ENCODE measurements around the gene TAAR2. TPM values are rescaled to one million over a fixed set of nuclear protein-coding genes. Genes with fewer than 3 reads are reported as not detected.

Gene TAAR2
- total and polyA plus RNA-seq, 2 of the 8 experiments (the other 6 are each of a cell fraction or from before 2014, with no cell fraction given) = not detected

GRCh38 chr6:132669690-132670291, 45.7 kb upstream of the TAAR2 start:
- Histone ChIP-seq H3K9ac (replicated peaks in 1 of 4; ENCODE audit: extremely low read depth in 1 of 4, low read depth in 3 of 4, low read length in 3 of 4) (no peak overlapping the region), H3K79me2 (ENCODE audit: control insufficient read depth in 1 of 2, insufficient read depth in 2 of 2, low read length in 2 of 2) (no peaks in the 10 kb centered on the region), H2BK120ac (replicated peaks; ENCODE audit: low read depth, low read length) (no peak overlapping the region), H4K5ac (ENCODE audit: insufficient read length, low read depth, low read length) (no peak overlapping the region), H2BK15ac (ENCODE audit: low read length) (0 out of 2 replicates have a peak overlapping the region, but pooled peaks have one; percentile 84), H3K27me3 (replicated peaks in 1 of 4; ENCODE audit: control insufficient read depth in 3 of 4, extremely low read depth in 1 of 4, insufficient read depth in 3 of 4, low read length in 3 of 4) (no peaks in the 10 kb centered on the region), H3K23me2 (ENCODE audit: low read depth, low read length) (no peaks in the 10 kb centered on the region), H3K18ac (ENCODE audit: extremely low read depth, low read length) (no peak overlapping the region), H4K8ac (ENCODE audit: extremely low read depth, insufficient read depth, low read length) (no peak overlapping the region), H3K9me3 (ENCODE audit: insufficient read depth in 2 of 2, low read depth in 1 of 2, low read length in 1 of 2) (peaks cover 0 to 5% of the 10 kb centered on the region in 2 experiments; a peak in 1 of 4 replicates), H2BK20ac (ENCODE audit: low read length) (no peak overlapping the region), H3K79me1 (ENCODE audit: low read depth, low read length) (no peaks in the 10 kb centered on the region), H2BK12ac (ENCODE audit: low read depth, low read length) (peak overlapping the region; percentile 69; the same call in 1 of the 2 replicates), H3K27ac (ENCODE audit: low read depth, low read length) (no peak overlapping the region), H3K4me1 (replicated peaks in 1 of 4; ENCODE audit: control insufficient read depth in 3 of 4, insufficient read depth in 4 of 4, low read length in 3 of 4) (peaks cover 0 to 6% (median 0%) of the 10 kb centered on the region in 4 experiments; a peak in 2 of 7 replicates), H2AFZ (ENCODE audit: low read length) (no peak overlapping the region), H3K36me3 (ENCODE audit: control insufficient read depth in 2 of 4, insufficient read depth in 4 of 4, low read length in 3 of 4) (peaks cover 0 to 3% (median 0%) of the 10 kb centered on the region in 4 experiments; a peak in 1 of 8 replicates), H4K20me1 (replicated peaks in 1 of 2; ENCODE audit: control insufficient read depth in 1 of 2, insufficient read depth in 2 of 2, low read length in 2 of 2) (no peaks in the 10 kb centered on the region), H3K4me2 (ENCODE audit: insufficient read depth in 1 of 2, low read depth in 2 of 2, low read length in 2 of 2) (no peak overlapping the region), H3K4me3 (ENCODE audit: extremely low read depth in 1 of 4, insufficient read depth in 2 of 4, low read depth in 3 of 4, low read length in 4 of 4) (no peak overlapping the region), H2AK5ac (ENCODE audit: low read depth, low read length) (no peak overlapping the region), H2BK5ac (ENCODE audit: low read depth, low read length) (no peak overlapping the region), H4K91ac (replicated peaks; ENCODE audit: insufficient read length, low read length) (no peak overlapping the region), H3K14ac (ENCODE audit: insufficient read length) (no peak overlapping the region), H3K23ac (ENCODE audit: insufficient read length) (no peak overlapping the region), H3K4ac (replicated peaks; ENCODE audit: insufficient read length, low read depth, low read length) (no peak overlapping the region), H3K56ac (replicated peaks; ENCODE audit: insufficient read length, low read depth, low read length) (no peak overlapping the region)
- FAIRE-seq = no peak
- TF ChIP-seq RNF2 (IDR thresholded peaks at IDR 0.05; ENCODE audit: borderline replicate concordance, low read depth, low read length, missing control alignments, poor library complexity, severe bottlenecking) = no peak
- TF ChIP-seq RAD21 (IDR thresholded peaks at IDR 0.05 in 1 of 2, conservative IDR thresholded peaks at IDR 0.05 in 1 of 2; ENCODE audit: low read depth in 2 of 2, low read length in 2 of 2) = peak; percentile 40 to 49
- peak in 2 of 3 experiments; percentile 8 to 25; a peak in 2 of 4 replicates for TF ChIP-seq CTCF (IDR thresholded peaks at IDR 0.05; ENCODE audit: control extremely low read depth in 1 of 3, insufficient read depth in 1 of 3, low read depth in 1 of 3, low read length in 3 of 3)
- ChIA-PET CTCF (ENCODE audit: partially characterized antibody) (interaction anchor here (0.6 to 2.7 kb wide), 13 partner anchors 11 to 377 kb away, joined by 3 to 15 read pairs (median 3); partner anchors contain the start of gene TAAR1), POLR2A (ENCODE audit: partially characterized antibody) (no interaction called here)
- 50% methylated on average over 4 of the region's 4 CpGs; no CpG with 5 or more reads in 1 of the 2 experiments for WGBS, 2 experiments (ENCODE audit: extremely low coverage in 1 of 2, insufficient coverage in 1 of 2, insufficient read length in 1 of 2, insufficient replicate concordance in 2 of 2, low coverage in 1 of 2, low lambda C conversion rate in 2 of 2, missing lambda C conversion rate in 1 of 2)
- no peak for DNase-seq (ENCODE audit: low read depth in 1 of 2, low spot score in 2 of 2)
